ENCODE data around the gene TBX10. TPM values are rescaled to one million over a fixed set of nuclear protein-coding genes. Genes with fewer than 3 reads are reported as not detected.

TBX10 gene
- total RNA-seq, 1 experiment from 2014 or later, result not detected

DNA sequence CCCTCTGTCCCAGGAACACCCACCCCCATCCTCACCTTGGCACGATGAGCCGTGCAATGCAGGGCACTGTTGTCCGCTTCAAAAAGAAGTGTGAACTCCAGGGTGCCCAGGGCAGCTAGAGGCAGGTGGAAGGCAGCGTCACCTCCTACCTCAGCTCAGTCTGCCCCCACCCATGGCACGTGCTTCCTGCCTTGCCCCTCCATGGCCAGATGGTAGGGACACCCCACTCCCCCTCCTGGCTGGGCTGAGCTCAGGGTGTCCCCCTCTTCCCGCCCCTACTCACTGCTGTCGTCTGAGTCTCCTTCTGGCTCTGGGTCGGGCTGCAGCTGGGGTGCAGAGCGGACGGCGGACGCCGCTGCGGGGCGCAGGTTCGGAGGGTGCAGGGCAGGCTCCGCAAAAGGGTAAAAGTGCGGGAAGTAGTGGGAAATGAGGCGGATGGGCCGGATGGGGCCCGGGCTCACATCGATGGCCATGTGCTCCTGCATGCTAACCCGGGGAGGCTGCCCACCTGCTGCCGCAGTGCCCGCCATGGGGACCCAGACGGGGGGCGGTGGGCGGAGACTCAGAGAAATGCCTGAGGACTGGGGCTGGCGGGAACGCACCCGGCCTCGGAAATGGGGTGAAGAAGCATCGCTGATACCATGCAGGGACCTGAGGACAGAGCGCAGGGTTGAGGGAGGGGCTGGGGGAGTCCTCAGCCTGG, 23.7 kb downstream of the TBX10 start:
- Histone ChIP-seq H3K79me2 (ENCODE audit: insufficient read depth, low read length) (no peaks in the 10 kb centered on the region), H2BK20ac (ENCODE audit: low read depth, low read length, poor library complexity, severe bottlenecking) (no peak overlapping the region), H2BK5ac (ENCODE audit: insufficient read length, low read length) (no peak overlapping the region), H3K79me1 (ENCODE audit: insufficient read depth, low read depth, low read length, poor library complexity, severe bottlenecking) (no peaks in the 10 kb centered on the region), H3K4ac (ENCODE audit: low read depth, low read length) (no peak overlapping the region), H2BK120ac (ENCODE audit: low read depth, low read length, poor library complexity, severe bottlenecking) (no peak overlapping the region), H3K56ac (ENCODE audit: insufficient read length, low read depth, low read length) (no peak overlapping the region), H3K18ac (ENCODE audit: insufficient read length, low read depth, low read length) (no peak overlapping the region), H3K4me2 (ENCODE audit: insufficient read depth, insufficient read length, low read length) (no peak overlapping the region), H3K27ac (ENCODE audit: insufficient read length, low read depth, low read length) (no peak overlapping the region), H3K23ac (ENCODE audit: insufficient read length, low read depth, low read length) (no peak overlapping the region), H3K4me1 (ENCODE audit: insufficient read depth, low read length) (peaks cover 7% of the 10 kb centered on the region; the same call in 1 of the 2 replicates), H4K5ac (ENCODE audit: insufficient read length, low read depth, low read length) (no peak overlapping the region), H3K27me3 (ENCODE audit: insufficient read depth, low read length) (peaks cover 3% of the 10 kb centered on the region; the same call in 1 of the 2 replicates), H2BK12ac (ENCODE audit: insufficient read length, low read depth, low read length) (no peak overlapping the region), H2BK15ac (ENCODE audit: low read depth, low read length) (no peak overlapping the region), H4K20me1 (ENCODE audit: control insufficient read depth, insufficient read depth, insufficient read length) (no peaks in the 10 kb centered on the region), H3T11ph (ENCODE audit: low read length) (no peak overlapping the region), H3K23me2 (ENCODE audit: insufficient read length, low read depth, low read length, poor library complexity, severe bottlenecking) (no peaks in the 10 kb centered on the region), H3K14ac (ENCODE audit: insufficient read depth, low read length) (no peak overlapping the region), H3K9me3 (ENCODE audit: control insufficient read depth, low read depth, low read length) (no peaks in the 10 kb centered on the region), H4K91ac (ENCODE audit: insufficient read length, low read depth, low read length) (no peak overlapping the region), H2AFZ (ENCODE audit: low read length) (no peak overlapping the region), H2AK5ac (ENCODE audit: insufficient read length, low read length) (no peak overlapping the region), H4K8ac (replicated peaks; ENCODE audit: insufficient read length, low read depth, low read length) (no peak overlapping the region), H3K9ac (ENCODE audit: extremely low read depth, insufficient read length, low read length) (no peak overlapping the region)
- Mint-ChIP-seq H3K27ac (no peak overlapping the region; a peak in 1 of 7 replicates), H3K4me1 (peaks cover 35 to 49% of the 10 kb centered on the region in 2 experiments), H3K9me3 (peaks cover 0 to 6% of the 10 kb centered on the region in 2 experiments; a peak in 2 of 5 replicates), H3K4me3 (no peak overlapping the region), H3K27me3 (ENCODE audit: low read depth) (peaks cover 40% of the 10 kb centered on the region), H3K36me3 (ENCODE audit: insufficient read depth in 1 of 3, low read depth in 3 of 3) (peaks cover 12 to 16% (median 14%) of the 10 kb centered on the region in 3 experiments)
- no peak for DNase-seq
- TF ChIP-seq, protein P1, sequence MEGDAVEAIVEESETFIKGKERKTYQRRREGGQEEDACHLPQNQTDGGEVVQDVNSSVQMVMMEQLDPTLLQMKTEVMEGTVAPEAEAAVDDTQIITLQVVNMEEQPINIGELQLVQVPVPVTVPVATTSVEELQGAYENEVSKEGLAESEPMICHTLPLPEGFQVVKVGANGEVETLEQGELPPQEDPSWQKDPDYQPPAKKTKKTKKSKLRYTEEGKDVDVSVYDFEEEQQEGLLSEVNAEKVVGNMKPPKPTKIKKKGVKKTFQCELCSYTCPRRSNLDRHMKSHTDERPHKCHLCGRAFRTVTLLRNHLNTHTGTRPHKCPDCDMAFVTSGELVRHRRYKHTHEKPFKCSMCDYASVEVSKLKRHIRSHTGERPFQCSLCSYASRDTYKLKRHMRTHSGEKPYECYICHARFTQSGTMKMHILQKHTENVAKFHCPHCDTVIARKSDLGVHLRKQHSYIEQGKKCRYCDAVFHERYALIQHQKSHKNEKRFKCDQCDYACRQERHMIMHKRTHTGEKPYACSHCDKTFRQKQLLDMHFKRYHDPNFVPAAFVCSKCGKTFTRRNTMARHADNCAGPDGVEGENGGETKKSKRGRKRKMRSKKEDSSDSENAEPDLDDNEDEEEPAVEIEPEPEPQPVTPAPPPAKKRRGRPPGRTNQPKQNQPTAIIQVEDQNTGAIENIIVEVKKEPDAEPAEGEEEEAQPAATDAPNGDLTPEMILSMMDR (conservative IDR thresholded peaks at IDR 0.05), result no peak
- WGBS (ENCODE audit: extremely low coverage, insufficient read length, low lambda C conversion rate), result no CpG with 5 or more reads among the region's 34 CpGs

All from H9 (cell line).